DLD1 (cell line): Measurements from ENCODE around the gene PACS1.

ENCODE experiments used
- in situ Hi-C: cut with HindIII; loops from 2 replicates; pipeline ENCODE4 v1.10.0; 2017; ENCODE audit warnings: low sequenced_read_pairs

The PACS1 gene

DNA sequence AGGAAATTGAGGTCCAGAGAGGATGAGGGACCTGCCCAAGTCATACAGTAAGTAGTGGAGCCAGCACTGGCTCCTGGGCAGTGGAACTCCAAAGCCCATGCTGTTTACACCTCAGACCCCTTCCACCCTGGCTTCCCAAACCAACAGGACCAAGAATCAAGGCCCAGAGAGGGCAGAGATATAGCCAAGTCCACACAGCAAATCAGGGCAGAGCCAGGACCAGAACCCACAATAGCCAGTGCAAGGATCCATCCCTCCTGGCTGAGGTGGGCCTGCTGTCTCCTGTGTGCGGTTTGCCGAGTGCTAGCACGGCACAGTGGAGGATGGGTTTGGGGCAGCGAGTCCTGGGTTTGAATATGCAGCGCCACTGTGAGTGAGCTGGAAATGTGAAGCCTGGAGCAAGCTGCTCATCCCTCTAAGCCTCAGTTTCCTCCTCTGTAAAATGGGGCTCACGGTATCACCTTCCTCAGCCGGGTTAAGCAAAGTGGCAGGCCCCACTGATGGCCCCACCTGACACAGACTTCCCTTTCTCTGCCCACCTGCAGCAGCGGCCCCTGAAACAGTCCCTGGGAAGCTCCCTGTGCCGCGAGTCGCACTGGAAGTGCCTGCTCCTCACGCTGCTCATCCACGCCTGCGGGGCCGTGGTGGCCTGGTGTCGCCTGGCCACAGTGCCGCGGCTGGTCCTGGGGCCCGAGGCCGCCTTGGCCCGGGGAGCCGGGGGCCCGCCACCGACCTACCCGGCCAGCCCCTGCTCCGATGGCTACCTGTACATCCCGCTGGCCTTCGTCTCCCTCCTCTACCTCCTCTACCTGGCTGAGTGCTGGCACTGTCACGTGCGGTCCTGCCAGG is 223.9 kb downstream of the PACS1 start:
- in situ Hi-C loops, result no loop called here
